Central memory CD8-positive, alpha-beta T cell (primary cell): ENCODE results near the gene ULBP1.
"Not testable (repeated sequence)": the region's sequence is repeated elsewhere in the genome, so short reads cannot be mapped to it uniquely, and the experiment has no call there.

Source experiments
- ATAC-seq: fragments of 150-1000 bp; cut with Tn5 transposase; replicated peaks from 2 replicates; pipeline ENCODE4 v1.10.0; 2022; ENCODE audit warnings: mild to moderate bottlenecking, moderate FRiP score, moderate number of reproducible peaks; ENCODE audit not compliant: poor library complexity, severe bottlenecking; ENCODE audit errors: extremely low read depth
- DNase-seq, 2 donors: peaks; one replicate each; pipeline ENCODE4 v3.0.0; 2021; ENCODE audit warnings: low spot score in 2 of 2
- H3K27ac Mint-ChIP-seq: one replicate; pipeline ENCODE4 v1.8.0; 2022; ENCODE audit warnings: low read depth, mild to moderate bottlenecking, moderate library complexity, mixed read lengths
- H3K27me3 Mint-ChIP-seq: one replicate; pipeline ENCODE4 v1.8.0; 2022; ENCODE audit warnings: mixed read lengths
- H3K36me3 Mint-ChIP-seq: one replicate; pipeline ENCODE4 v1.8.0; 2022; ENCODE audit warnings: mild to moderate bottlenecking, moderate library complexity, mixed read lengths; ENCODE audit not compliant: insufficient read depth
- H3K4me1 Mint-ChIP-seq: one replicate; pipeline ENCODE4 v1.8.0; 2022; ENCODE audit warnings: mixed read lengths
- H3K4me3 Mint-ChIP-seq: one replicate; pipeline ENCODE4 v1.8.0; 2022; ENCODE audit warnings: mild to moderate bottlenecking, moderate library complexity, mixed read lengths
- H3K9me3 Mint-ChIP-seq: one replicate; pipeline ENCODE4 v1.8.0; 2022; ENCODE audit warnings: mixed read lengths

ULBP1 gene

DNA sequence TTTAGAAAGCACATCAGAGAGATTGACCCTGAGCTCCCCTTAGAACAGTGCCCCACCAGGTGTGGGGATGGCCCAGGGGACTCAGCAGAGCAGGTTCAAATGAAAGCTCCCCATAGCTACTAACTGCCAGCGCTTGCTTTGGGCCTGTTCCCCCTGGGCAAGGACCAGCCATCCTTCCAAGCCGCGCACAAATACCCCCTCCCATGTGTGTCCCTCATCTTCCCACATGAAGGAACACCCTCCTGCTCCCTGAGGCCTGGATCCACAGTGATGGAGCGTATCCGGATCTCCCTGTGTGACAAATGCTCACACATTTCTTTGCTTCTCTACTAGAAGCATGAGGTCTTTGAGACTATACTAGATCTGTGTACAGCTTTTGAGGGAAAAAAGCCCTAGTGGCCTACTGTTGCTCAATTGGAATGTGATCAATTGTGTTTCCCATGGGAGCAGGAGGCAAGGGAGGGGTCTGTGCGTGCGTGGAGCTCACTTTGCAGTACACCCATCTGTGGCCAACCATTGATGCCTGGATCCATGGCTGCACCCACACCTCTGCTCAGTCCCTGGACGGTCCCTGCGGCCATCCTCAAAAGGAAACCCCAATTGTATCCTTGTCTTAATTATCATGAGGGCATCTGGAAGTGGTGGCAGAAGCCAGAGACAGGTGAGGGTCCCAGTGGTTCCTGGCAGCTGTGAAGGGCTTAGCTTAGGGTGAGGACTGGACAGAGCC, 39.4 kb upstream of the ULBP1 start:
- ATAC-seq, result no peak
- no peak overlapping the region for H3K27ac Mint-ChIP-seq
- H3K4me1 Mint-ChIP-seq, result peaks cover 18% of the 10 kb centered on the region
- H3K4me3 Mint-ChIP-seq, result no peak overlapping the region
- peaks cover 100% of the 10 kb centered on the region for H3K27me3 Mint-ChIP-seq
- peaks cover 9% of the 10 kb centered on the region for H3K36me3 Mint-ChIP-seq
- no peaks in the 10 kb centered on the region for H3K9me3 Mint-ChIP-seq
- DNase-seq, result no peak

DNA sequence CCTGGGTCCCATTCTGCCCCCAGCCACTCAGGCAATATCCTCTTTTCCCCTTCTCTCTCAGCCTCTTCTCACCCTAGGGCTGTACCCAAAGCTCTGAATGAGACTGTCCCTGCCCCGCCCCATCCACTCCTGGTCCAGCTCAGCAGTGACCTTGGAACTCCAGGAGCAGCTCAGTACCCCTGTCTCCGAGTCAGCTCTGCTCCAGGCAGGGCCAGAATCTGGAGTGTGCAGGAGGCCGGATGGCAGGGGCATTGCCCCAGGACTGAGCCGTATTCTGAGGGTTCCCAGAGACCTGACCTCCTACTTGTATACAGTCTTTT, 38.9 kb upstream of the ULBP1 start:
- Mint-ChIP-seq H3K4me1 (peaks cover 18% of the 10 kb centered on the region), H3K4me3 (peak overlapping the region; percentile 25), H3K27ac (no peak overlapping the region), H3K27me3 (peaks cover 100% of the 10 kb centered on the region), H3K36me3 (peaks cover 9% of the 10 kb centered on the region), H3K9me3 (no peaks in the 10 kb centered on the region)
- ATAC-seq (no peak), DNase-seq (no peak)

GRCh38 chr6:149925253-149925973, 38.3 kb upstream of the ULBP1 start:
- H3K9me3 Mint-ChIP-seq, result no peaks in the 10 kb centered on the region
- ATAC-seq, result no peak
- peaks cover 18% of the 10 kb centered on the region for H3K4me1 Mint-ChIP-seq
- H3K27ac Mint-ChIP-seq, result no peak overlapping the region
- peaks cover 9% of the 10 kb centered on the region for H3K36me3 Mint-ChIP-seq
- peaks cover 100% of the 10 kb centered on the region for H3K27me3 Mint-ChIP-seq
- no peak for DNase-seq
- H3K4me3 Mint-ChIP-seq, result peak overlapping the region; percentile 25

GRCh38 chr6:149925974-149926777, 37.6 kb upstream of the ULBP1 start:
- Mint-ChIP-seq H3K4me3 (peak overlapping the region; percentile 25), H3K27ac (no peak overlapping the region), H3K4me1 (peaks cover 18% of the 10 kb centered on the region), H3K27me3 (peaks cover 100% of the 10 kb centered on the region), H3K36me3 (peaks cover 9% of the 10 kb centered on the region), H3K9me3 (no peaks in the 10 kb centered on the region)
- ATAC-seq, result peak; percentile 59
- peak in 1 of 2 donors; percentile 31 for DNase-seq

DNA sequence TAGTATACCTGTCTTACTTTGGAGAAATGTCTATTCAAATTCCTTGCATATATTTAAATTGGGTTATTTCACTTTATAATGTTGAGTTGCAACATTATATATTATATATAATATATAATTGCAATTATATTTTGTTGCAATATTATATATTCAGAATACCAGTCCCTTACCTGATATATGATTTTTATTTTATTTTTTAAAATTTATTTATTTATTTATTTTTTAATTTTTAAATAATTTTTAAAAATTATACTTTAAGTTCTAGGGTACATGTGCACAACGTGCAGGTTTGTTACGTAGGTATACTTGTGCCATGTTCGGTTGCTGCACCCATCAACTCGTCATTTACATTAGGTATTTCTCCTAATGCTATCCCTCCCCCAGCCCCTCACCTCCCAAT, 36.7 kb upstream of the ULBP1 start:
- H3K4me1 Mint-ChIP-seq, result peaks cover 18% of the 10 kb centered on the region
- not testable (repeated sequence) for H3K36me3 Mint-ChIP-seq, H3K9me3 Mint-ChIP-seq, DNase-seq, H3K27ac Mint-ChIP-seq, ATAC-seq, H3K4me3 Mint-ChIP-seq
- H3K27me3 Mint-ChIP-seq, result peaks cover 100% of the 10 kb centered on the region

- Mint-ChIP-seq H3K27ac (no peak overlapping the region), H3K4me3 (no peak overlapping the region), H3K27me3 (peaks cover 100% of the 10 kb centered on the region), H3K36me3 (peaks cover 5% of the 10 kb centered on the region), H3K4me1 (peaks cover 6% of the 10 kb centered on the region), H3K9me3 (no peaks in the 10 kb centered on the region)
- ATAC-seq (no peak), DNase-seq (no peak)
Measured at GRCh38 chr6:149929422-149929821, 34.3 kb upstream of the ULBP1 start.

- Mint-ChIP-seq H3K27ac (no peak overlapping the region), H3K36me3 (peaks cover 5% of the 10 kb centered on the region), H3K27me3 (peaks cover 100% of the 10 kb centered on the region), H3K4me1 (peaks cover under 1% of the 10 kb centered on the region), H3K4me3 (no peak overlapping the region), H3K9me3 (no peaks in the 10 kb centered on the region)
- DNase-seq (no peak), ATAC-seq (no peak)
Measured at GRCh38 chr6:149931501-149931900, 32.2 kb upstream of the ULBP1 start.

DNA sequence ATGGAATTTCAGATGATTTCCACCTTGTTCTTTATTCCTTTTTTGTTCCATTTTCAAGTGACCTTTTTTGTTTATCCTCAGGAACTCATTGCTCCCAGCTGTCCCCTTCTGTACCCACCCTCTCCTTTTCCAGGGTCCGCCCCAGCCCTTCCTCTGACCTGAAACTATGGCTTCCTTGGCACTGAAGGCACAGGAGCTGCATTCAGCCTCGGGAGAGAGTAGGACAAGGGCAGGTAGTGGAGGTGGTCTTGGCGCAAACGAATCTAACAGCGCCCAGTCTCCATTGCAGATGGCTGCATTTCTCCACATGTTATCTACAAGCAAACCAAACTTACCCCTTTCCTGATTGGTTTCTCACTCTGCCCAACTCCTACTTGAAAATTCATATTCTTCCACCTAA, 30.7 kb upstream of the ULBP1 start:
- H3K9me3 Mint-ChIP-seq, result no peaks in the 10 kb centered on the region
- no peak for DNase-seq
- H3K4me3 Mint-ChIP-seq, result no peak overlapping the region
- no peak for ATAC-seq
- H3K27ac Mint-ChIP-seq, result no peak overlapping the region
- H3K27me3 Mint-ChIP-seq, result peaks cover 100% of the 10 kb centered on the region
- H3K36me3 Mint-ChIP-seq, result peaks cover 2% of the 10 kb centered on the region
- H3K4me1 Mint-ChIP-seq, result no peaks in the 10 kb centered on the region

DNA sequence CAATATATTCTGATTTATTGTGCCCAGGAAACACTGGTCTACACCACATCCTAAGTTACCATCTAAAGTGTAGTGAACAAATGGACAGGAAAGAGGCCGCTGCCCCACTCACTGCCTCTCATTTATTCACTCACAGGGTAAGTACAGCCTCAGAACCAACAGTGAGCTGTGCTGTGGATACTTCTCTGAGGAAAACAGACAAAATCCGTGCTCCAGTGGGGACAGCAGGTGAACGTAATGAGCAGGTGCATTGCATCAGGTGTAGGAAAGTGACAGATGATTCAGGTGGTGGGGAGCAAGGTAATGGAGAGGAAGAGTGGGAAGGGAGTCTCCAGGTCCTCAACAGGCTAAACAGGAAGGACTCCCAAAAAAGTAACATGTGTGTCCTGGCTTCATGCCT, 30.3 kb upstream of the ULBP1 start:
- no peak overlapping the region for H3K27ac Mint-ChIP-seq
- DNase-seq, result no peak
- peaks cover 100% of the 10 kb centered on the region for H3K27me3 Mint-ChIP-seq
- no peak overlapping the region for H3K4me3 Mint-ChIP-seq
- peaks cover 3% of the 10 kb centered on the region for H3K36me3 Mint-ChIP-seq
- no peaks in the 10 kb centered on the region for H3K9me3 Mint-ChIP-seq
- ATAC-seq, result no peak
- H3K4me1 Mint-ChIP-seq, result peaks cover 4% of the 10 kb centered on the region

DNA sequence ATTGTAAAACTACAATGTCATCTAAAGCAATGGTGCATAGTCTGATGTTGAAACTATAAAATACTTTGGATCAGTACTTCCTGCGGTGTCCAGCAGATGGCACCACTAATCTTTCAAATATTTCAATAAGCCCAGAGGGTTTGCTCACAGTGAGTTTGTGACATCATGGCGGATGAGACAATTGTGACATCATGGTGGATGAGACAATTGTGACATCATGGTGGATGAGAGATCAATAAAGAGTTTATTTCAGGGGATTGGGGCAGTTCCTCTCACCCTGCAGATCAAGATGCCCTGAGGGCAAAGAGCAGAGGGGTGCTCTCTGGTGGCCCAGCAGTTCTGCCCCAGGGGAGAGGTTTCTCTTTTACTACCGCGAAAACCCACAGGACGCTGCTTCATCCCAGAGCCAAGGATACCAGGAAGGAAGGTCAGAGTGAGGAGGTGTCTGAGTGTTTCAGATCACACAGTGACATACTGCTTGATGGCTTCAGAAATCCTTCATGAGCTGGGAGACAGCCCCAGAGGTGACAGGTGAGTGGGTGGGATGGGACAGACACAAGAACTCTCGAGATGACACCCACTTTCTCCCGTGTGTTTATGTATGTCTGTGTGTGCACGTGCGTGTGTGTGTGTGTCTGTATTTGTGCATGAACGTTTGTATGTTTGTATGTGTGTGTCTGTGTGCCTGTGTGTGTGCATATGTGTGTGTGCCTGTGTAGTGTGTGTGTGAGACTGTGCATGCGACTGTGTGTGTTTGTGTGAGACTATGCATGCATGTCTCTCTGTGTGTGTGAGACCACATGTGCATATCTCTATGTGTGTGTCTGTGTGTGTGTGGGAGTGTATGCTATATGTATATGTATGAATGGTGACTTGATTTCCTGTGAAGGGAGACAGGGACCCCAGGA, 29.2 kb upstream of the ULBP1 start:
- Mint-ChIP-seq H3K27me3 (peaks cover 100% of the 10 kb centered on the region), H3K9me3 (no peaks in the 10 kb centered on the region), H3K4me3 (no peak overlapping the region), H3K27ac (no peak overlapping the region), H3K4me1 (peaks cover 14% of the 10 kb centered on the region), H3K36me3 (peaks cover 8% of the 10 kb centered on the region)
- peak; percentile 65 to 67 for DNase-seq
- ATAC-seq, result peak; percentile 50

- H3K9me3 Mint-ChIP-seq, result no peaks in the 10 kb centered on the region
- DNase-seq, result peak in 1 of 2 donors; percentile 11
- peaks cover 10% of the 10 kb centered on the region for H3K36me3 Mint-ChIP-seq
- H3K27me3 Mint-ChIP-seq, result peaks cover 100% of the 10 kb centered on the region
- ATAC-seq, result no peak
- H3K4me3 Mint-ChIP-seq, result no peak overlapping the region
- H3K4me1 Mint-ChIP-seq, result peaks cover 15% of the 10 kb centered on the region
- no peak overlapping the region for H3K27ac Mint-ChIP-seq
Measured at GRCh38 chr6:149935246-149935645, 28.5 kb upstream of the ULBP1 start.

DNA sequence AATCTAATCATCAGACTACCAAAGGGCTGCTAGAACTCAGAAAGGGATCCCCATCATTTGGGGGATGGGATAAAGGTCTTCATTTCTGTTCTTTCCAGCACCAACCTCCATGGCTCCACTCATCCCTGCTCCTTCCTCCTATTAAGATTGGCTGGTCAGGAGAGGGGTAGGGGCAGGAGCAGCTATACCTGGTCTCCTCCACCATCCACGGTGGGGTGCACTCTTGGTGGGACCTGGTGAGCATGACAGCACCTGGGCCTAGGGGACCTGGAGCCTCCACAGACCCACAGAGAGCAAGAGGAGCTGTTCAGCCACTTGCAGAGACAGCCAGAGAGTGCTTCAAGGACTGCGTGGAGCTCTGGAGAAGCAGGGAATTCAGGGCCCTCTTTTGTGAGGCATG, 28.1 kb upstream of the ULBP1 start:
- peaks cover 10% of the 10 kb centered on the region for H3K36me3 Mint-ChIP-seq
- H3K27me3 Mint-ChIP-seq, result peaks cover 100% of the 10 kb centered on the region
- no peaks in the 10 kb centered on the region for H3K9me3 Mint-ChIP-seq

More for the DNA sequence above, 28.1 kb upstream of the ULBP1 start:
- Mint-ChIP-seq H3K4me1 (peaks cover 15% of the 10 kb centered on the region), H3K27ac (no peak overlapping the region), H3K4me3 (no peak overlapping the region)
- ATAC-seq, result no peak
- DNase-seq, result peak in 1 of 2 donors; percentile 11
